ENCODE measurements around the gene MRPS6. TPM values are rescaled to one million over a fixed set of nuclear protein-coding genes. Genes with fewer than 3 reads are reported as not detected.
A peak's percentile ranks its signal among the peaks of the same experiment; 100 is the strongest.

The MRPS6 gene
- total RNA-seq: 25.6 TPM

DNA sequence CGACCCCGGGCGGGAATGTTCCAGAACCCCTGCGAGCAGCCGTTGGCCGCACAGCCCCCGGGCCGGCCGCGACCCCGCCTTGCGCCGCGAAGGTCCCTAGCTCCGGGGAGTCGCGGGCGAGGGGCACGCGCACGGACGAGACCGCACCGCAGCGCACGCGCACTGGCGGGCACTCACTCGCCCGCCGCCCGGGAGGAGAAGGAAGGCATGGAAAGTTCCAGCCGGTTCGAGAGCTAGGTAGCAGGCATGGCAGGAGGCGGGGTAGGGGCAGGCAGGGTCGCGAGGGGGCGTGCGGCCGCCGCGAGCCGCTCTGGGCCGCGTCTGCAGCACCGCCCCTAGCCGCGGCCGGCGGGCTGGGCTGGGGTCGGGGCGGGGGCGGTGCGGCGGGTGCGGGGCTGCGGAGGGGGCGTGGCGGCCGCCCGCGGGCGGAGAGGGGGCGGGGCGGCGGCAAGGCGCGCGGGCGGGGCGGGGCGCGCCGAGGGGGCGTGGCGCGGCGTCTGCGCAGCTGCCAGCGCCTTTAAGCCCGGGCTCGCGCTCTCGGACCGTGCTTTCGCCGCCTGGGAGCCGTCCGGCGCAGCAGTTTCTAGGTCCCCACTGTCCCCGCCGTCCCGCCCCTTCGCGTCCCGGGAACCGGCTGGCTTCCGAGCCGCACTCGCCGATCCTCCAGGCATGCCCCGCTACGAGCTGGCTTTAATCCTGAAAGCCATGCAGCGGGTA lies at the start of gene MRPS6, which contains the start of gene SLC5A3:
Gene MRPS6 (plus strand): TSS at position 547 of the 717 bp plus-strand sequence. CDS start 123 bp downstream, at position 670.
Gene SLC5A3 (plus strand): TSS at position 547 of the 717 bp plus-strand sequence. CDS start 21,621 bp downstream, outside the sequence.
- peak; percentile 92 for DNase-seq

GRCh38 chr21:34023691-34024373 lies 49.5 kb upstream of the MRPS6 start:
- DNase-seq: no peak

- DNase-seq: no peak
Measured at GRCh38 chr21:34024374-34024693, 49.0 kb upstream of the MRPS6 start.

- no peak for DNase-seq
Measured at GRCh38 chr21:34027721-34028461, 45.5 kb upstream of the MRPS6 start.

- peak; percentile 72 for DNase-seq
Measured at GRCh38 chr21:34029743-34030528, 43.4 kb upstream of the MRPS6 start.

DNA sequence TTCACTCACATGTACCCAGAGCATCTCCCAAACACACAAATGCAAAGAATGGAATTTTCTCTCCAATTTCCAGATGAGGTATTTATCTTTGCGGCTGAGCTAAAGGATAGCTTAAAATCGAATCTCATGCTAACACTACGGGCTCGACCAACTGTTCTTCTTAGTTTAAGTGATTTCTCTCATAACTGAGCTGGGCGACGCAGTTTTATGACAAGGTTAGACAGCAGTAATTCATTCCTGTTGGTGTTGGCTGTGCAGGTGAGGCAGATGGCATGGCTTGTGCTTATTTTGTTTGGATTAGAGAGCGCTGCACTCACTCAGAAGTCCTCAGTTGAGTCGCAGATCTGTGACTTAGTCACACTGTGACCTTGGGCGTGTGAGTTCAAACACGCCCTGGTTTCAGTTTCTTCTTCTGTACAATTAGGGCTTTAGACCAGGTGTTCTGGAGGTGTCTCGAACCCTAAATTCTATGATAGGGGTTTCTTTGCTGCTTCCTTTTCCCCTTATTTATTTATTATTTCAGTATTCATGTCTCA lies 41.5 kb upstream of the MRPS6 start:
- DNase-seq: no peak

DNA sequence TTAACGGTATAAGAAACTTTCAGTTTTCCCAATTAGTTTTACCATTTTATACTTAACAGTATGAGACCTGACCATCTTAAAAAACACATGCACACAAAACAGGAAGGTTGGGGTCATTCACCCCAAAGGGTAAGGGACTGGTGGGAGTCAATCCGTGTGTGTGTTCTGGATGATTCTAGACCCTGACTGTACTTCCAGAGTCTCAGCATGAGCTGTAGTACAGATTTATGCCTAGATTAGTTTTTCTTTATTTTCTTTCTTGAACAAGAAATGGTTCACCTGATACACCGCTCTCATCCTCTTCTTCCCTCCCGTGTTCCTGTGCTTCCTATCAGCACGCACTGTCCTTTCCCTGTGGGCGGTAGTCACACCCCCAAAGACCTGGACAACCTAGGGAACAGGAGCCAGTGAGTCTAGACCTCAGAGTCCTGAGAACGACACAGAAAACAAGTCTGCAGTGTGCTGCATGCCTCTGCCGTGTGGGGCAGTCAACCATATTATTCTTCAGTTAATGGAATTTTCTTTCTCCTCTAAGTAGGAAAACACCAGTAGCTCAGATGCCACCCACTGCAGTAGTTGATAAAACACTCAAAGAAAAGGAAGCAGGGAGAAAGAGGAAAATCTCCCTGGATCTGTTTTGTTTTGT lies 38.9 kb upstream of the MRPS6 start:
- DNase-seq: no peak

- DNase-seq: no peak
Measured at GRCh38 chr21:34035619-34036354, 37.6 kb upstream of the MRPS6 start.

DNA sequence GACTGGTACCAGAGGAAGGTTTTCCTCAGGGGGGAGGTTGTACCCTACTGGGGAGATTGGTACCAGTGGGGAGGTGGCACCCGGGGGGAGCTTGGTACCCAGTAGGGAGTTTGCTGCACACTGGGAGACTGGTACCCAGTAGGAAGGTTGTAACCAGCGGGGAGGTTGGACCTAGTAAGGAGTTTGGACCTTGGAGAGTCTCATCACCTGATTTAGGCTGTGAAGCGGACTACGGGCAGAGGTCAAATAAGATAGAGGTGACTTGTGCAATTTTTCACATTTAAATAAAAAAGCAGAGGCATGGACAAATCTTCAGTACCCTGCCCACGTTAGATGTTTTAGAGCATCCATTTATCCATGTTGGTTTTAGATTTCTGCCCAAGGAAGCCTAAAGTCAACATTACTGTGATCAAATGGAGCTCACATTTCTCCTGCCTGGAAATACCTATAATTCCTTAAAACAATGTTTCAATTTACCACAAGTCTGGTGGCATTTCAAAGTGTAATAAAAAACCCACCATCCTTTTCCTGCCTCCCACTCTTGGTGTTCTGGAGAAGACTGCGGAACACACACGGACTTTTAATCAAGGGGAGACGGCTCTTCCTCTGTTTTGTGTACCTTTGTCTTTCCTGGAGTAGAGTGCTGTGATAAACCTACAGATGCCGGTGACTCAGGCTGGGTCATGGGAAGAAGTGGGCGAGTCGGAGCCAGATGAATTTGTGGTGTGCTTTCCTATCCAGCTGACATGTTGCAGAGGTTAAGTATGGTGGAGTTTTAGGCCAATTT lies 36.2 kb upstream of the MRPS6 start:
- no peak for DNase-seq

- DNase-seq: no peak
Measured at GRCh38 chr21:34039678-34040382, 33.5 kb upstream of the MRPS6 start.

- no peak for DNase-seq
Measured at GRCh38 chr21:34042735-34043134, 30.6 kb upstream of the MRPS6 start.

GRCh38 chr21:34043333-34043732 lies 30.0 kb upstream of the MRPS6 start:
- no peak for DNase-seq

- no peak for DNase-seq
Measured at GRCh38 chr21:34046917-34047316, 26.5 kb upstream of the MRPS6 start.

GRCh38 chr21:34047835-34048234 lies 25.5 kb upstream of the MRPS6 start:
- DNase-seq: no peak

GRCh38 chr21:34052171-34052570 lies 21.2 kb upstream of the MRPS6 start:
- no peak for DNase-seq

GRCh38 chr21:34054259-34054658 lies 19.1 kb upstream of the MRPS6 start:
- DNase-seq: no peak

GRCh38 chr21:34055615-34056014 lies 17.8 kb upstream of the MRPS6 start:
- no peak for DNase-seq

DNA sequence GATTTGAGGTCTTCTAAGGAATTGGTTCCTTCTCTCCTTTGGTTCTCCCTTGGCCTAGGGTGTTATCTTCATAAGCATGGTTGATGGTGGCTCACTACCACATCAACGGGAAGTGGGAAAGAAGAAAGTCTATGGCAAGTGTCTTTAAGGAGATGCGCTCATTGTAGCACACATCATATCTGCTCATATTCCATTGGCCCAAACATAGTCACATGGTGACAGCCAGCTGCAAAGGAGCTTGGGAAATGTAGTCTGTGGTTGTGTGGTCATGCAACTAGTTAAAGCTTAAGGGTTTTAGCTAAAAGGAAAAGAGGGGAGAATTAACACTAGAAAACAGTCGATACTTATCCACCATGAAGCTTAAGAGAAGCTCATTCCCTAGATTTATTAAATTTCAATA lies 11.4 kb upstream of the MRPS6 start:
- no peak for DNase-seq

- DNase-seq: no peak
Measured at GRCh38 chr21:34065027-34065426, 8.4 kb upstream of the MRPS6 start.

Measured in tongue (tissue), 2 donors.